GM21423 (cell line): ENCODE data around the gene PLAC8.
"Not testable (repeated sequence)": the region's sequence is repeated elsewhere in the genome, so short reads cannot be mapped to it uniquely, and the experiment has no call there.

Source experiments
- ATAC-seq: cut with Tn5 transposase; IDR thresholded peaks from one replicate; pipeline ENCODE4 v1.9.1; 2021; ENCODE audit warnings: mild to moderate bottlenecking, moderate library complexity; ENCODE audit not compliant: unreplicated experiment

PLAC8 gene

GRCh38 chr4:83112678-83113428, 1.7 kb downstream of the PLAC8 start:
- ATAC-seq, result no peak

- ATAC-seq, result peak; percentile 41
Observed at GRCh38 chr4:83112231-83112630, 2.3 kb downstream of the PLAC8 start.

- not testable (repeated sequence) for ATAC-seq
Observed at GRCh38 chr4:83111751-83112141, 2.8 kb downstream of the PLAC8 start.

GRCh38 chr4:83110970-83111750, 3.4 kb downstream of the PLAC8 start:
- ATAC-seq, result no peak

- peak; percentile 65 for ATAC-seq
Observed at GRCh38 chr4:83110223-83110945, 4.1 kb downstream of the PLAC8 start.

- ATAC-seq, result peak; percentile 15
Observed at GRCh38 chr4:83109480-83110222, 4.9 kb downstream of the PLAC8 start.

- ATAC-seq, result no peak
Observed at GRCh38 chr4:83108101-83108861, 6.2 kb downstream of the PLAC8 start.

GRCh38 chr4:83107631-83108030, 6.9 kb downstream of the PLAC8 start:
- ATAC-seq, result no peak

- no peak for ATAC-seq
Observed at GRCh38 chr4:83104991-83105390, 9.5 kb downstream of the PLAC8 start.

GRCh38 chr4:83096397-83096796, 18.1 kb downstream of the PLAC8 start:
- ATAC-seq, result no peak

GRCh38 chr4:83093060-83093640, 21.4 kb downstream of the PLAC8 start:
- ATAC-seq, result no peak

GRCh38 chr4:83089410-83090157, 24.9 kb downstream of the PLAC8 start:
- ATAC-seq, result no peak

GRCh38 chr4:83084956-83085355, 29.6 kb downstream of the PLAC8 start:
- not testable (repeated sequence) for ATAC-seq

- peak; percentile 58 for ATAC-seq
Observed at GRCh38 chr4:83083925-83084475, 30.5 kb downstream of the PLAC8 start.

GRCh38 chr4:83082777-83083176, 31.8 kb downstream of the PLAC8 start:
- ATAC-seq, result no peak

GRCh38 chr4:83080561-83080960, 34.0 kb downstream of the PLAC8 start:
- ATAC-seq, result no peak

- ATAC-seq, result no peak
Observed at GRCh38 chr4:83075311-83076095, 39.0 kb downstream of the PLAC8 start.

GRCh38 chr4:83074783-83075182, 39.7 kb downstream of the PLAC8 start:
- ATAC-seq, result not testable (repeated sequence)
